ENCODE measurements around the gene MEF2B. TPM values are rescaled to one million over a fixed set of nuclear protein-coding genes. Genes with fewer than 3 reads are reported as not detected.
"Not testable (repeated sequence)": the region's sequence is repeated elsewhere in the genome, so short reads cannot be mapped to it uniquely, and the experiment has no call there.

MEF2B gene
- total RNA-seq, 1 experiment from 2014 or later, result not detected

GRCh38 chr19:19176950-19177349 lies 6.9 kb upstream of the MEF2B start:
- Histone ChIP-seq H3K4me3 (no peak overlapping the region), H3K9me3 (replicated peaks) (no peaks in the 10 kb centered on the region), H3K27me3 (no peaks in the 10 kb centered on the region), H3K36me3 (no peaks in the 10 kb centered on the region), H3K4me1 (peaks cover 5% of the 10 kb centered on the region), H3K27ac (no peak overlapping the region)
- peak in 1 of 2 experiments; percentile 27 for DNase-seq

GRCh38 chr19:19173243-19173642 lies 3.2 kb upstream of the MEF2B start:
- H3K27me3 ChIP-seq; DNase-seq; H3K36me3 ChIP-seq; H3K9me3 ChIP-seq (replicated peaks); H3K4me1 ChIP-seq; H3K4me3 ChIP-seq; H3K27ac ChIP-seq: not testable (repeated sequence)

GRCh38 chr19:19171821-19172532 lies 1.9 kb upstream of the MEF2B start:
- peaks cover 5% of the 10 kb centered on the region for H3K4me1 ChIP-seq
- H3K4me3 ChIP-seq, result no peak overlapping the region
- H3K36me3 ChIP-seq, result no peaks in the 10 kb centered on the region
- no peaks in the 10 kb centered on the region for H3K9me3 ChIP-seq (replicated peaks)
- no peaks in the 10 kb centered on the region for H3K27me3 ChIP-seq
- no peak overlapping the region for H3K27ac ChIP-seq
- DNase-seq, result peak; percentile 50 to 75

GRCh38 chr19:19170873-19171672 lies 1.0 kb upstream of the MEF2B start:
- no peaks in the 10 kb centered on the region for H3K36me3 ChIP-seq
- DNase-seq, result peak in 1 of 2 experiments; percentile 41
- no peaks in the 10 kb centered on the region for H3K27me3 ChIP-seq
- H3K27ac ChIP-seq, result no peak overlapping the region
- H3K4me1 ChIP-seq, result peaks cover 5% of the 10 kb centered on the region
- H3K4me3 ChIP-seq, result no peak overlapping the region
- no peaks in the 10 kb centered on the region for H3K9me3 ChIP-seq (replicated peaks)

- H3K4me1 ChIP-seq, result peaks cover 2% of the 10 kb centered on the region
- H3K27ac ChIP-seq, result no peak overlapping the region
- no peaks in the 10 kb centered on the region for H3K9me3 ChIP-seq (replicated peaks)
- H3K27me3 ChIP-seq, result no peaks in the 10 kb centered on the region
- DNase-seq, result no peak
- H3K4me3 ChIP-seq, result no peak overlapping the region
- H3K36me3 ChIP-seq, result no peaks in the 10 kb centered on the region
Measured at GRCh38 chr19:19169236-19170052, 619 bp downstream of the MEF2B start.

- Histone ChIP-seq H3K27me3 (no peaks in the 10 kb centered on the region), H3K4me1 (peaks cover 2% of the 10 kb centered on the region), H3K27ac (no peak overlapping the region), H3K9me3 (replicated peaks) (no peaks in the 10 kb centered on the region), H3K4me3 (no peak overlapping the region), H3K36me3 (no peaks in the 10 kb centered on the region)
- no peak for DNase-seq
Measured at GRCh38 chr19:19167612-19168011, 2.5 kb downstream of the MEF2B start.

GRCh38 chr19:19165396-19165795 lies 4.7 kb downstream of the MEF2B start:
- H3K27ac ChIP-seq, result no peak overlapping the region
- H3K4me3 ChIP-seq, result no peak overlapping the region
- DNase-seq, result no peak
- H3K9me3 ChIP-seq (replicated peaks), result no peaks in the 10 kb centered on the region
- H3K27me3 ChIP-seq, result no peaks in the 10 kb centered on the region
- H3K4me1 ChIP-seq, result no peaks in the 10 kb centered on the region; the same call in 1 of the 2 replicates
- no peaks in the 10 kb centered on the region for H3K36me3 ChIP-seq

GRCh38 chr19:19162495-19162894 lies 7.6 kb downstream of the MEF2B start:
- H3K4me3 ChIP-seq, result no peak overlapping the region
- H3K9me3 ChIP-seq (replicated peaks), result no peaks in the 10 kb centered on the region
- no peaks in the 10 kb centered on the region for H3K4me1 ChIP-seq
- DNase-seq, result no peak
- no peaks in the 10 kb centered on the region for H3K27me3 ChIP-seq
- no peak overlapping the region for H3K27ac ChIP-seq
- H3K36me3 ChIP-seq, result no peaks in the 10 kb centered on the region

GRCh38 chr19:19160461-19161035 lies 9.5 kb downstream of the MEF2B start:
- no peak overlapping the region for H3K27ac ChIP-seq
- no peaks in the 10 kb centered on the region; the same call in 1 of the 2 replicates for H3K36me3 ChIP-seq
- H3K4me1 ChIP-seq, result no peaks in the 10 kb centered on the region

GRCh38 chr19:19159534-19159933 lies 10.5 kb downstream of the MEF2B start:
- no peaks in the 10 kb centered on the region; the same call in 1 of the 2 replicates for H3K36me3 ChIP-seq
- H3K27me3 ChIP-seq, result no peaks in the 10 kb centered on the region
- no peak overlapping the region for H3K27ac ChIP-seq
- no peak overlapping the region for H3K4me3 ChIP-seq
- no peaks in the 10 kb centered on the region for H3K9me3 ChIP-seq (replicated peaks)
- no peak for DNase-seq
- H3K4me1 ChIP-seq, result no peaks in the 10 kb centered on the region

More at GRCh38 chr19:19160461-19161035, 9.5 kb downstream of the MEF2B start:
- no peak for DNase-seq
- H3K27me3 ChIP-seq, result no peaks in the 10 kb centered on the region
- no peak overlapping the region for H3K4me3 ChIP-seq
- no peaks in the 10 kb centered on the region for H3K9me3 ChIP-seq (replicated peaks)

- no peak for DNase-seq
- Histone ChIP-seq H3K9me3 (replicated peaks) (no peaks in the 10 kb centered on the region), H3K4me3 (no peak overlapping the region)
Measured at GRCh38 chr19:19157808-19158207, 12.3 kb downstream of the MEF2B start.

GRCh38 chr19:19155495-19156219 lies 14.4 kb downstream of the MEF2B start:
- no peaks in the 10 kb centered on the region for H3K9me3 ChIP-seq (replicated peaks)

More at GRCh38 chr19:19157808-19158207, 12.3 kb downstream of the MEF2B start:
- H3K27me3 ChIP-seq, result no peaks in the 10 kb centered on the region
- H3K27ac ChIP-seq, result no peak overlapping the region
- no peaks in the 10 kb centered on the region; the same call in 1 of the 2 replicates for H3K36me3 ChIP-seq
- H3K4me1 ChIP-seq, result no peaks in the 10 kb centered on the region

GRCh38 chr19:19154768-19155494 lies 15.1 kb downstream of the MEF2B start:
- Histone ChIP-seq H3K27me3 (no peaks in the 10 kb centered on the region), H3K9me3 (replicated peaks) (no peaks in the 10 kb centered on the region), H3K4me3 (no peak overlapping the region), H3K36me3 (no peaks in the 10 kb centered on the region; the same call in 1 of the 2 replicates), H3K4me1 (no peaks in the 10 kb centered on the region), H3K27ac (no peak overlapping the region)
- no peak for DNase-seq

More at GRCh38 chr19:19155495-19156219, 14.4 kb downstream of the MEF2B start:
- H3K36me3 ChIP-seq, result no peaks in the 10 kb centered on the region; the same call in 1 of the 2 replicates
- H3K4me1 ChIP-seq, result no peaks in the 10 kb centered on the region
- H3K4me3 ChIP-seq, result no peak overlapping the region
- no peak overlapping the region for H3K27ac ChIP-seq
- H3K27me3 ChIP-seq, result no peaks in the 10 kb centered on the region
- DNase-seq, result no peak

Data from SJCRH30 (cell line).